ENCODE results near the gene CC2D2A. TPM values are rescaled to one million over a fixed set of nuclear protein-coding genes. Genes with fewer than 3 reads are reported as not detected.
"Not testable (repeated sequence)": the region's sequence is repeated elsewhere in the genome, so short reads cannot be mapped to it uniquely, and the experiment has no call there.

The CC2D2A gene
- total RNA-seq, 1 experiment from 2014 or later, result 11.8 TPM

GRCh38 chr4:15510961-15511360, 41.3 kb downstream of the CC2D2A start:
- no peak overlapping the region for H3K4me3 Mint-ChIP-seq (ENCODE audit: low read depth, unreplicated experiment)
- H3K36me3 Mint-ChIP-seq (ENCODE audit: insufficient read depth, unreplicated experiment), result no peaks in the 10 kb centered on the region
- CTCF ChIA-PET, result no interaction called here
- no peak overlapping the region for H3K27ac Mint-ChIP-seq (ENCODE audit: unreplicated experiment)
- no TSS peak for BruUV-seq (replicated peaks)
- intact Hi-C loops (cut with micrococcal nuclease; ENCODE audit: unreplicated experiment), result no loop called here
- DNase-seq, result no peak
- TF ChIP-seq CTCF (IDR thresholded peaks at IDR 0.05; ENCODE audit: unreplicated experiment), result no peak
- no peaks in the 10 kb centered on the region for H3K4me1 Mint-ChIP-seq (ENCODE audit: low read depth, unreplicated experiment)
- no peaks in the 10 kb centered on the region for H3K9me3 Mint-ChIP-seq (ENCODE audit: low read depth, unreplicated experiment)
- H3K27me3 Mint-ChIP-seq (ENCODE audit: unreplicated experiment), result no peaks in the 10 kb centered on the region

- no peak overlapping the region for H3K27ac Mint-ChIP-seq (ENCODE audit: unreplicated experiment)
- TF ChIP-seq CTCF (IDR thresholded peaks at IDR 0.05; ENCODE audit: unreplicated experiment), result no peak
- no peaks in the 10 kb centered on the region for H3K4me1 Mint-ChIP-seq (ENCODE audit: low read depth, unreplicated experiment)
- CTCF ChIA-PET, result no interaction called here
- H3K4me3 Mint-ChIP-seq (ENCODE audit: low read depth, unreplicated experiment), result no peak overlapping the region
- no peak for DNase-seq
- no TSS peak for BruUV-seq (replicated peaks)
- H3K36me3 Mint-ChIP-seq (ENCODE audit: insufficient read depth, unreplicated experiment), result peaks cover 4% of the 10 kb centered on the region
- H3K27me3 Mint-ChIP-seq (ENCODE audit: unreplicated experiment), result no peaks in the 10 kb centered on the region
- H3K9me3 Mint-ChIP-seq (ENCODE audit: low read depth, unreplicated experiment), result no peaks in the 10 kb centered on the region
- intact Hi-C loops (cut with micrococcal nuclease; ENCODE audit: unreplicated experiment), result no loop called here
Measured at GRCh38 chr4:15513545-15513944, 43.9 kb downstream of the CC2D2A start.

GRCh38 chr4:15515106-15515505, 45.4 kb downstream of the CC2D2A start:
- DNase-seq, result no peak
- Mint-ChIP-seq H3K4me3 (ENCODE audit: low read depth, unreplicated experiment) (no peak overlapping the region), H3K4me1 (ENCODE audit: low read depth, unreplicated experiment) (no peaks in the 10 kb centered on the region), H3K36me3 (ENCODE audit: insufficient read depth, unreplicated experiment) (peaks cover 4% of the 10 kb centered on the region), H3K9me3 (ENCODE audit: low read depth, unreplicated experiment) (no peaks in the 10 kb centered on the region), H3K27ac (ENCODE audit: unreplicated experiment) (no peak overlapping the region), H3K27me3 (ENCODE audit: unreplicated experiment) (no peaks in the 10 kb centered on the region)
- CTCF ChIA-PET, result no interaction called here
- BruUV-seq (replicated peaks), result no TSS peak
- intact Hi-C loops (cut with micrococcal nuclease; ENCODE audit: unreplicated experiment), result no loop called here
- no peak for TF ChIP-seq CTCF (IDR thresholded peaks at IDR 0.05; ENCODE audit: unreplicated experiment)

GRCh38 chr4:15516494-15516893, 46.8 kb downstream of the CC2D2A start:
- no peak for DNase-seq
- Mint-ChIP-seq H3K27ac (ENCODE audit: unreplicated experiment) (no peak overlapping the region), H3K9me3 (ENCODE audit: low read depth, unreplicated experiment) (no peaks in the 10 kb centered on the region), H3K36me3 (ENCODE audit: insufficient read depth, unreplicated experiment) (peaks cover 4% of the 10 kb centered on the region), H3K4me1 (ENCODE audit: low read depth, unreplicated experiment) (no peaks in the 10 kb centered on the region), H3K4me3 (ENCODE audit: low read depth, unreplicated experiment) (no peak overlapping the region), H3K27me3 (ENCODE audit: unreplicated experiment) (no peaks in the 10 kb centered on the region)
- intact Hi-C loops (cut with micrococcal nuclease; ENCODE audit: unreplicated experiment), result no loop called here
- CTCF ChIA-PET, result interaction anchor here (0.5 kb wide), 1 partner anchor 44 kb away, joined by 3 read pairs; no protein-coding TSS in a partner anchor
- BruUV-seq (replicated peaks), result no TSS peak
- no peak for TF ChIP-seq CTCF (IDR thresholded peaks at IDR 0.05; ENCODE audit: unreplicated experiment)

- H3K27ac Mint-ChIP-seq (ENCODE audit: unreplicated experiment); intact Hi-C loops (cut with micrococcal nuclease; ENCODE audit: unreplicated experiment); CTCF ChIA-PET; H3K4me1 Mint-ChIP-seq (ENCODE audit: low read depth, unreplicated experiment); H3K9me3 Mint-ChIP-seq (ENCODE audit: low read depth, unreplicated experiment); H3K27me3 Mint-ChIP-seq (ENCODE audit: unreplicated experiment); BruUV-seq (replicated peaks); DNase-seq; H3K36me3 Mint-ChIP-seq (ENCODE audit: insufficient read depth, unreplicated experiment); H3K4me3 Mint-ChIP-seq (ENCODE audit: low read depth, unreplicated experiment): not testable (repeated sequence)
Measured at GRCh38 chr4:15517681-15518080, 48.0 kb downstream of the CC2D2A start.

Measured in Calu3 (cell line).